ENCODE data around the gene CENPO.

The CENPO gene

GRCh38 chr2:24792874-24793760, at the start of gene CENPO, which contains the start of gene PTRHD1:
CENPO (plus strand) TSS chr2:24793425; CDS start chr2:24793920, 495 bp downstream.
PTRHD1 (minus strand) TSS chr2:24793391; CDS start chr2:24793377, 14 bp downstream.
- DNase-seq, result peak; percentile 95

- no peak for DNase-seq
These were observed 49.3 kb upstream of the CENPO start for GRCh38 chr2:24743924-24744323.

GRCh38 chr2:24744356-24744755, 48.9 kb upstream of the CENPO start:
- no peak for DNase-seq

GRCh38 chr2:24745825-24746224, 47.4 kb upstream of the CENPO start:
- no peak for DNase-seq

GRCh38 chr2:24747299-24747698, 45.9 kb upstream of the CENPO start:
- no peak for DNase-seq

- no peak for DNase-seq
These were observed 44.0 kb upstream of the CENPO start for GRCh38 chr2:24749069-24749691.

- no peak for DNase-seq
These were observed 38.1 kb upstream of the CENPO start for GRCh38 chr2:24754985-24755705.

GRCh38 chr2:24756789-24757188, 36.4 kb upstream of the CENPO start:
- no peak for DNase-seq

- DNase-seq, result no peak
These were observed 31.4 kb upstream of the CENPO start for GRCh38 chr2:24761866-24762265.

- DNase-seq, result no peak
These were observed 30.7 kb upstream of the CENPO start for GRCh38 chr2:24762518-24762917.

- DNase-seq, result no peak
These were observed 29.4 kb upstream of the CENPO start for GRCh38 chr2:24763843-24764242.

- no peak for DNase-seq
These were observed 26.6 kb upstream of the CENPO start for GRCh38 chr2:24766609-24767008.

- DNase-seq, result no peak
These were observed 25.2 kb upstream of the CENPO start for GRCh38 chr2:24768013-24768412.

- no peak for DNase-seq
These were observed 24.6 kb upstream of the CENPO start for GRCh38 chr2:24768601-24769000.

GRCh38 chr2:24771061-24771460, 22.2 kb upstream of the CENPO start:
- no peak for DNase-seq

GRCh38 chr2:24771764-24772586, 21.2 kb upstream of the CENPO start:
- no peak for DNase-seq

- DNase-seq, result no peak
These were observed 18.9 kb upstream of the CENPO start for GRCh38 chr2:24774373-24774772.

- no peak for DNase-seq
These were observed 14.1 kb upstream of the CENPO start for GRCh38 chr2:24779116-24779515.

GRCh38 chr2:24783641-24784040, 9.6 kb upstream of the CENPO start:
- no peak for DNase-seq

- peak; percentile 92 for DNase-seq
These were observed 7.4 kb upstream of the CENPO start for GRCh38 chr2:24785671-24786321.

GRCh38 chr2:24787532-24787931, 5.7 kb upstream of the CENPO start:
- no peak for DNase-seq

- no peak for DNase-seq
These were observed 4.4 kb upstream of the CENPO start for GRCh38 chr2:24788816-24789215.

Data from DMS79 treated with DMSO at 0.1 percent for 48 hours (cell line).